Kidney (tissue), 14 donors: ENCODE measurements around the gene MTMR4. TPM values are rescaled to one million over a fixed set of nuclear protein-coding genes. Genes with fewer than 3 reads are reported as not detected.
A peak's percentile ranks its signal among the peaks of the same experiment; 100 is the strongest.

ENCODE experiments used
- DNase-seq, 5 donors: peaks; one replicate each; pipeline ENCODE4 v3.0.0-alpha.2; 2013 to 2020
- FAIRE-seq: peaks from 2 replicates; lab custom pipeline; 2012; peaks lifted over from hg19 to GRCh38; lab: Jason Lieb, UNC
- H3K27ac ChIP-seq, 2 donors: one replicate each; pipeline ENCODE4 v1.7.0; 2013; ENCODE audit warnings: low read depth in 2 of 2, low read length in 2 of 2, inconsistent platforms in 1 of 2
- H3K27me3 ChIP-seq: one replicate; pipeline ENCODE4 v1.7.1; 2013; ENCODE audit warnings: low read length, inconsistent platforms; ENCODE audit not compliant: control insufficient read depth, insufficient read depth
- H3K36me3 ChIP-seq, 3 donors: one replicate each; pipeline versions ENCODE4 v1.7.0 to v1.7.1; 2013; ENCODE audit warnings: low read length in 3 of 3, control low read depth in 1 of 3, inconsistent platforms in 1 of 3; ENCODE audit not compliant: insufficient read depth in 3 of 3, control insufficient read depth in 2 of 3
- H3K4me1 ChIP-seq, 3 donors: one replicate each; pipeline versions ENCODE4 v1.7.0 to v1.7.1; 2013; ENCODE audit warnings: low read length in 3 of 3, inconsistent platforms in 1 of 3, low read depth in 1 of 3; ENCODE audit not compliant: control insufficient read depth in 2 of 3, insufficient read depth in 2 of 3
- H3K4me3 ChIP-seq, 3 donors: one replicate each; pipeline versions ENCODE4 v1.7.0 to v1.8.1; 2013; ENCODE audit warnings: low read length in 3 of 3, control low read depth in 1 of 3, inconsistent platforms in 1 of 3
- H3K9ac ChIP-seq, 3 donors: one replicate each; pipeline versions ENCODE4 v1.7.0 to v1.7.1; 2013; ENCODE audit warnings: low read length in 3 of 3, control low read depth in 1 of 3, inconsistent platforms in 1 of 3
- H3K9me3 ChIP-seq, 3 donors: one replicate each; pipeline versions ENCODE4 v1.7.0 to v1.7.1; 2013; ENCODE audit warnings: low read length in 3 of 3, control low read depth in 1 of 3, inconsistent platforms in 1 of 3; ENCODE audit not compliant: control insufficient read depth in 2 of 3, insufficient read depth in 1 of 3
- intact Hi-C: fragments of 100-400 bp; cut with DNase I; formaldehyde crosslinking; loops from one replicate; pipeline ENCODE4 v1.11.1; 2022
- polyA plus RNA-seq: library from polyadenylated mRNA; stranded (reverse); fragments of 350-450 nt; fragmentation: Illumina TruSeq; extraction: RNeasy Lipid Tissue Mini Kit (QIAGEN cat#74804); gene quantifications from one replicate; pipeline ENCODE4 v1.2.3, GENCODE V29; 2014; ENCODE audit warnings: low read depth, low replicate concordance; ENCODE audit not compliant: insufficient read depth
- total RNA-seq: library from RNA; stranded (reverse); fragmentation: NEBNext Ultra II Directional; extraction: Animal tissue kit (Norgen Biotek cat#: 25700); gene quantifications from one replicate; pipeline ENCODE4 v1.2.1, GENCODE V29; 2021
- TF ChIP-seq, protein P1 (sequence below): IDR thresholded peaks from 3 replicates; pipeline ENCODE4 v1.5.1; 2012; ENCODE audit warnings: mild to moderate bottlenecking, moderate library complexity, borderline replicate concordance; ENCODE audit not compliant: insufficient read depth; ENCODE audit errors: extremely low read depth
- donor health status: control.
- donor health status: control.
- donor health status: control.
- donor health status: control.
- donor health status: control.
- donor health status: DM: yes; HTN: yes; CAD: no.
- donor health status: Normal renal cell carcinoma (clear cell type).

The MTMR4 gene
- total and polyA plus RNA-seq, 2 donors from 2014 or later, result 13.3 to 42.9 TPM

GRCh38 chr17:58532555-58532951, 18.1 kb upstream of the MTMR4 start:
- H3K9me3 ChIP-seq, result no peaks in the 10 kb centered on the region
- H3K4me1 ChIP-seq, result peaks cover 0 to 23% (median 0%) of the 10 kb centered on the region in 3 donors
- H3K36me3 ChIP-seq, result no peaks in the 10 kb centered on the region
- TF ChIP-seq, protein P1, sequence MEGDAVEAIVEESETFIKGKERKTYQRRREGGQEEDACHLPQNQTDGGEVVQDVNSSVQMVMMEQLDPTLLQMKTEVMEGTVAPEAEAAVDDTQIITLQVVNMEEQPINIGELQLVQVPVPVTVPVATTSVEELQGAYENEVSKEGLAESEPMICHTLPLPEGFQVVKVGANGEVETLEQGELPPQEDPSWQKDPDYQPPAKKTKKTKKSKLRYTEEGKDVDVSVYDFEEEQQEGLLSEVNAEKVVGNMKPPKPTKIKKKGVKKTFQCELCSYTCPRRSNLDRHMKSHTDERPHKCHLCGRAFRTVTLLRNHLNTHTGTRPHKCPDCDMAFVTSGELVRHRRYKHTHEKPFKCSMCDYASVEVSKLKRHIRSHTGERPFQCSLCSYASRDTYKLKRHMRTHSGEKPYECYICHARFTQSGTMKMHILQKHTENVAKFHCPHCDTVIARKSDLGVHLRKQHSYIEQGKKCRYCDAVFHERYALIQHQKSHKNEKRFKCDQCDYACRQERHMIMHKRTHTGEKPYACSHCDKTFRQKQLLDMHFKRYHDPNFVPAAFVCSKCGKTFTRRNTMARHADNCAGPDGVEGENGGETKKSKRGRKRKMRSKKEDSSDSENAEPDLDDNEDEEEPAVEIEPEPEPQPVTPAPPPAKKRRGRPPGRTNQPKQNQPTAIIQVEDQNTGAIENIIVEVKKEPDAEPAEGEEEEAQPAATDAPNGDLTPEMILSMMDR, result no peak
- H3K9ac ChIP-seq, result peak overlapping the region in 2 of 3 donors; percentile 20 to 57
- no peak for FAIRE-seq
- peak overlapping the region in 2 of 3 donors; percentile 41 to 64 for H3K4me3 ChIP-seq
- intact Hi-C loops, result no loop called here
- no peak for DNase-seq
- no peak overlapping the region for H3K27ac ChIP-seq
- no peaks in the 10 kb centered on the region for H3K27me3 ChIP-seq

GRCh38 chr17:58531661-58532554, 17.5 kb upstream of the MTMR4 start:
- FAIRE-seq (no peak), DNase-seq (peak; percentile 57 to 83 (median 71))
- H3K27me3 ChIP-seq, result no peaks in the 10 kb centered on the region
- peak overlapping the region in 1 of 2 donors; percentile 32 for H3K27ac ChIP-seq
- H3K4me1 ChIP-seq, result peaks cover 0 to 27% (median 0%) of the 10 kb centered on the region in 3 donors
- peak overlapping the region in 2 of 3 donors; percentile 20 to 57 for H3K9ac ChIP-seq
- no peaks in the 10 kb centered on the region for H3K36me3 ChIP-seq
- H3K4me3 ChIP-seq, result peak overlapping the region; percentile 37 to 67 (median 51)
- H3K9me3 ChIP-seq, result no peaks in the 10 kb centered on the region
- intact Hi-C loops, result no loop called here
- TF ChIP-seq, protein P1, result no peak

- peak overlapping the region in 1 of 3 donors; percentile 49 for H3K9ac ChIP-seq
These were observed 16.7 kb upstream of the MTMR4 start for GRCh38 chr17:58531122-58531521.

More at GRCh38 chr17:58531122-58531521, 16.7 kb upstream of the MTMR4 start:
- H3K4me3 ChIP-seq, result peak overlapping the region; percentile 30 to 67 (median 51)
- DNase-seq (peak in 1 of 5 donors; percentile 59), FAIRE-seq (no peak)
- H3K27me3 ChIP-seq, result no peaks in the 10 kb centered on the region
- peaks cover 0 to 30% (median 0%) of the 10 kb centered on the region in 3 donors for H3K4me1 ChIP-seq
- intact Hi-C loops, result no loop called here
- TF ChIP-seq, protein P1, result no peak
- H3K27ac ChIP-seq, result peak overlapping the region; percentile 32 to 43
- H3K36me3 ChIP-seq, result no peaks in the 10 kb centered on the region
- no peaks in the 10 kb centered on the region for H3K9me3 ChIP-seq
